GM21723 (cell line): ENCODE results near the gene EPYC.

Experiments used
- ATAC-seq: cut with Tn5 transposase; IDR thresholded peaks from one replicate; pipeline ENCODE4 v1.9.1; 2021; ENCODE audit warnings: mild to moderate bottlenecking, moderate library complexity; ENCODE audit not compliant: unreplicated experiment

Gene EPYC

GRCh38 chr12:90959032-90959431, 45.7 kb downstream of the EPYC start:
- ATAC-seq, result no peak

- ATAC-seq, result no peak
Observed at GRCh38 chr12:90958347-90958746, 46.4 kb downstream of the EPYC start.

- no peak for ATAC-seq
Observed at GRCh38 chr12:90954921-90955320, 49.9 kb downstream of the EPYC start, which contains the start of gene CCER1. Gene CCER1 (minus strand): TSS chr12:90955176. CDS start chr12:90954742, 434 bp downstream.

- no peak for ATAC-seq
Observed at GRCh38 chr12:90954428-90954827, 50.3 kb downstream of the EPYC start.

GRCh38 chr12:90953956-90954421, 50.8 kb downstream of the EPYC start:
- no peak for ATAC-seq

- no peak for ATAC-seq
Observed at GRCh38 chr12:90951432-90952105, 53.2 kb downstream of the EPYC start.

- ATAC-seq, result no peak
Observed at GRCh38 chr12:90947869-90948268, 56.9 kb downstream of the EPYC start.

GRCh38 chr12:90945070-90945649, 59.6 kb downstream of the EPYC start:
- ATAC-seq, result peak; percentile 80

- ATAC-seq, result no peak
Observed at GRCh38 chr12:90943255-90943654, 61.5 kb downstream of the EPYC start.

- ATAC-seq, result peak; percentile 76
Observed at GRCh38 chr12:90940872-90941499, 63.8 kb downstream of the EPYC start.

GRCh38 chr12:90939382-90939781, 65.4 kb downstream of the EPYC start:
- no peak for ATAC-seq

- ATAC-seq, result no peak
Observed at GRCh38 chr12:90938451-90938850, 66.3 kb downstream of the EPYC start.

- ATAC-seq, result no peak
Observed at GRCh38 chr12:90937651-90938050, 67.1 kb downstream of the EPYC start.

- ATAC-seq, result no peak
Observed at GRCh38 chr12:90936230-90937005, 68.4 kb downstream of the EPYC start.

GRCh38 chr12:90925562-90925961, 79.2 kb downstream of the EPYC start:
- no peak for ATAC-seq

GRCh38 chr12:90924406-90924805, 80.4 kb downstream of the EPYC start:
- ATAC-seq, result no peak

GRCh38 chr12:90922145-90922627, 82.6 kb downstream of the EPYC start:
- no peak for ATAC-seq

- ATAC-seq, result no peak
Observed at GRCh38 chr12:90921536-90921935, 83.2 kb downstream of the EPYC start.

GRCh38 chr12:90920222-90920621, 84.5 kb downstream of the EPYC start:
- ATAC-seq, result no peak

GRCh38 chr12:90917431-90917830, 87.3 kb downstream of the EPYC start:
- ATAC-seq, result no peak

GRCh38 chr12:90916516-90916915, 88.3 kb downstream of the EPYC start:
- no peak for ATAC-seq
